ENCODE measurements around the gene RBPJL. TPM values are rescaled to one million over a fixed set of nuclear protein-coding genes. Genes with fewer than 3 reads are reported as not detected.

Gene RBPJL
- total RNA-seq, 1 donor from 2014 or later = not detected

- no peaks in the 10 kb centered on the region for H3K36me3 Mint-ChIP-seq (ENCODE audit: unreplicated experiment)
- DNase-seq = no peak
- no peak overlapping the region for H3K27ac Mint-ChIP-seq (ENCODE audit: unreplicated experiment)
- peaks cover 1% of the 10 kb centered on the region for H3K9me3 Mint-ChIP-seq (ENCODE audit: unreplicated experiment)
- no peak overlapping the region for H3K4me3 Mint-ChIP-seq (ENCODE audit: unreplicated experiment)
- no peak for TF ChIP-seq CTCF (IDR thresholded peaks at IDR 0.05; ENCODE audit: partially characterized antibody, unreplicated experiment)
- no peaks in the 10 kb centered on the region for H3K27me3 Mint-ChIP-seq (ENCODE audit: unreplicated experiment)
- H3K4me1 Mint-ChIP-seq (ENCODE audit: low read depth, unreplicated experiment) = peaks cover 12% of the 10 kb centered on the region
Observed at GRCh38 chr20:45323731-45324130, 17.1 kb downstream of the RBPJL start.

- peak overlapping the region; percentile 11 for H3K4me3 Mint-ChIP-seq (ENCODE audit: unreplicated experiment)
- peaks cover 12% of the 10 kb centered on the region for H3K4me1 Mint-ChIP-seq (ENCODE audit: low read depth, unreplicated experiment)
- no peaks in the 10 kb centered on the region for H3K36me3 Mint-ChIP-seq (ENCODE audit: unreplicated experiment)
- H3K27ac Mint-ChIP-seq (ENCODE audit: unreplicated experiment) = peak overlapping the region; percentile 55
- no peak for TF ChIP-seq CTCF (IDR thresholded peaks at IDR 0.05; ENCODE audit: partially characterized antibody, unreplicated experiment)
- peaks cover 1% of the 10 kb centered on the region for H3K9me3 Mint-ChIP-seq (ENCODE audit: unreplicated experiment)
- DNase-seq = peak; percentile 56
- no peaks in the 10 kb centered on the region for H3K27me3 Mint-ChIP-seq (ENCODE audit: unreplicated experiment)
Observed at GRCh38 chr20:45325371-45325770, 18.7 kb downstream of the RBPJL start.

GRCh38 chr20:45328451-45328850 is 21.8 kb downstream of the RBPJL start:
- no peak for TF ChIP-seq CTCF (IDR thresholded peaks at IDR 0.05; ENCODE audit: partially characterized antibody, unreplicated experiment)
- Mint-ChIP-seq H3K9me3 (ENCODE audit: unreplicated experiment) (peaks cover 1% of the 10 kb centered on the region), H3K4me1 (ENCODE audit: low read depth, unreplicated experiment) (peaks cover 12% of the 10 kb centered on the region), H3K36me3 (ENCODE audit: unreplicated experiment) (no peaks in the 10 kb centered on the region), H3K4me3 (ENCODE audit: unreplicated experiment) (no peak overlapping the region), H3K27me3 (ENCODE audit: unreplicated experiment) (no peaks in the 10 kb centered on the region), H3K27ac (ENCODE audit: unreplicated experiment) (no peak overlapping the region)
- no peak for DNase-seq

- TF ChIP-seq CTCF (IDR thresholded peaks at IDR 0.05; ENCODE audit: partially characterized antibody, unreplicated experiment) = no peak
- no peak for DNase-seq
- H3K4me3 Mint-ChIP-seq (ENCODE audit: unreplicated experiment) = no peak overlapping the region
- H3K27me3 Mint-ChIP-seq (ENCODE audit: unreplicated experiment) = no peaks in the 10 kb centered on the region
- peaks cover 1% of the 10 kb centered on the region for H3K9me3 Mint-ChIP-seq (ENCODE audit: unreplicated experiment)
- H3K4me1 Mint-ChIP-seq (ENCODE audit: low read depth, unreplicated experiment) = peaks cover 12% of the 10 kb centered on the region
- H3K27ac Mint-ChIP-seq (ENCODE audit: unreplicated experiment) = no peak overlapping the region
- no peaks in the 10 kb centered on the region for H3K36me3 Mint-ChIP-seq (ENCODE audit: unreplicated experiment)
Observed at GRCh38 chr20:45329497-45330319, 23.1 kb downstream of the RBPJL start.

GRCh38 chr20:45330476-45330875 is 23.8 kb downstream of the RBPJL start:
- H3K4me3 Mint-ChIP-seq (ENCODE audit: unreplicated experiment) = no peak overlapping the region
- H3K27me3 Mint-ChIP-seq (ENCODE audit: unreplicated experiment) = no peaks in the 10 kb centered on the region
- H3K9me3 Mint-ChIP-seq (ENCODE audit: unreplicated experiment) = peaks cover 1% of the 10 kb centered on the region
- H3K4me1 Mint-ChIP-seq (ENCODE audit: low read depth, unreplicated experiment) = peaks cover 7% of the 10 kb centered on the region
- no peak overlapping the region for H3K27ac Mint-ChIP-seq (ENCODE audit: unreplicated experiment)
- no peaks in the 10 kb centered on the region for H3K36me3 Mint-ChIP-seq (ENCODE audit: unreplicated experiment)
- DNase-seq = no peak
- no peak for TF ChIP-seq CTCF (IDR thresholded peaks at IDR 0.05; ENCODE audit: partially characterized antibody, unreplicated experiment)
